GM18507 (cell line): ENCODE measurements around the gene DMD.
"Not testable (repeated sequence)": the region's sequence is repeated elsewhere in the genome, so short reads cannot be mapped to it uniquely, and the experiment has no call there.

Experiments used
- DNase-seq: peaks from one replicate; pipeline ENCODE4 v3.0.0; 2011; ENCODE audit warnings: low read depth; ENCODE audit not compliant: insufficient read length; ENCODE audit errors: extremely low spot score
- FAIRE-seq: peaks from 2 replicates; lab custom pipeline; 2011; peaks lifted over from hg19 to GRCh38; lab: Jason Lieb, UNC

Gene DMD

DNA sequence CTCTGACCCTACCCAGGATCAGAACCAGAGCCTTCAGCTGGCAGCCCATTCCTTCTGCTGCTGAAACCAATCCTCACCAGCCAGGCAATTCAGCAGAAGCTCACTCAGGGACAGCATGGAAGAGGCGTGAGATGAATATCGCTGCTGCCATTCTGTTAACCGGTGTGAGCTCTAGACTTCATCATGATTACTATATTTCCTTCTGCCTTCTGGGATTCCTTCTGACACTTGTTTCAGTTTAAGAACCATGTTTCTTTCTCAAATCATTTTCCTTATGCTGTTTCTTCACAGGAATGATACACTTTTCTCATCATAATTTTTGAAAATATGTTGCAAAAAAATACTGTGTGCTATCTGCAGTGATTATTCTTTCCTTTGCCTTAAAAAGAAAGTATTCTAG, 1666.2 kb downstream of the DMD start:
- FAIRE-seq (no peak), DNase-seq (no peak)

GRCh38 chrX:31543634-31544033, 1667.7 kb downstream of the DMD start:
- FAIRE-seq (no peak), DNase-seq (no peak)

DNA sequence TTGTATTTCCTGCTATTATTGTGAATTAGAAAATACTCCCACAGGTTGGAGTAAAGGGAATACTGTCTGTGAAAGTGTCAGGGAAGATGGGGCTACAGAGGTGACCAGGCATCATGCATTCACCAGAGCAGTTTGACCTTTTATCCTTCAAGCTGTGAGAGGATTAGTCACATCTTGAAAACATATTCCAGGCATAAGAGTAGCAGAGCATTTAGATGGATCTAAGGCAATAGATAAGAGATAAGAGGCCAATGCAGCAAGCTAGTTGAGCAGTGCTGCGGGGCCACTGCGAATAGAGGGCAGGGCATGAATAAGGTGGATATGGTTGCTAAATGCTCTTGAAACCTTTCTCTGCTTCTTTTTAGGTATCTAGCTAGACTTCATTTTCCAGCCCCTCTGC, 1668.8 kb downstream of the DMD start:
- no peak for FAIRE-seq

DNA sequence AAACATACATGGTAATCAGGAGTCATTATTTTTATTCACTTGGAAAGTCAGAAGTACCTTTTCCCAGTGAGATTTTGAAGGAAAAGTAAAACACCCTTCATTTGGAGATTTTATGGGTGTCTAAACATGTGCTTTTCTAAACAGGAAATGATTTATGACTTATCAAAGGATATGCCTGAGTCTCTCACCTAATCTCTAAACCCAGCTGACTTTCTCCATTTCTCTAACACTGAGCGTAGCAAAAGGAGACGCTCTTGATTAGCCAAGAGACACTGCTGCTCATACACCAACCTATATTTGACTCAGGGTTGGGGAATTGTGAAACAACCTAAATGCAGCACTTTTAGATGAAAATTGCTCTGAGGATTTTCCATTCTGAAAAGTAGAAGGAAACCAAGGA, 1671.0 kb downstream of the DMD start:
- DNase-seq (no peak), FAIRE-seq (no peak)

More for the DNA sequence above, 1668.8 kb downstream of the DMD start:
- DNase-seq, result no peak

GRCh38 chrX:31527455-31528126, 1683.8 kb downstream of the DMD start:
- no peak for DNase-seq
- no peak for FAIRE-seq

DNA sequence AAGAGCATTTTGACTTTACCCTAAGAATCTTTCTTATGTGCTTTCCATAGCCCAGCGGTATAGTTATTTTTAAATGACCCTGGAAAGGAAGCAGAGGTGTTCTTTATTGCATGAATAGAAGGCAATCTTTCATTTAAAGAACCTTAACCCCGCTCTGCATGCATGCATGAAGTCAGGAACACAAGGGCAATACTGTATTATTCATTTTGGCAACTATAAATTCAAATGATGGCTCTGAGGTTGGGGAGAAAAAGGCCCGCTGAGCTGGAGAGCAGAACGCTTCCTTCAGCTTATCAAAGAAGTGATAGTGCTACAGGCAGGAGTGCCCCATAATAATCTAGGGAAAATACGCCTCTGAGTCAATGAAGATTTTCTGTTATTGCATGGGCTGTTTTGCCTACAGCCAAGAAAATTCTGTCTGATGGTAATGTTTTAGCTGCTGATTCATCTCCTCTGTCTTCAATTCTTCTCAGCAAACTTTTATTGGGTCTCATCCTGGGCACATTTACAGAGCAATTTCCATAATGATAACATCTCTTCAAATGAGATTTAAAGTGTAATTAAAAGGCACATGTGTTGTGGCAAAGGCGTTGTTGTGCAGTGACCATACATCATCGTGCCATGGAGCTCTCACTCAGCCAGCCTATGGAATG, 1687.3 kb downstream of the DMD start:
- DNase-seq (no peak), FAIRE-seq (no peak)

- FAIRE-seq, result no peak
Measured at GRCh38 chrX:31522760-31523159, 1688.6 kb downstream of the DMD start.

GRCh38 chrX:31521941-31522340, 1689.4 kb downstream of the DMD start:
- no peak for FAIRE-seq
- no peak for DNase-seq

More at GRCh38 chrX:31522760-31523159, 1688.6 kb downstream of the DMD start:
- no peak for DNase-seq

- DNase-seq (no peak), FAIRE-seq (no peak)
Measured at GRCh38 chrX:31516527-31516926, 1694.8 kb downstream of the DMD start.

GRCh38 chrX:31508338-31508737, 1703.0 kb downstream of the DMD start:
- no peak for DNase-seq
- no peak for FAIRE-seq

DNA sequence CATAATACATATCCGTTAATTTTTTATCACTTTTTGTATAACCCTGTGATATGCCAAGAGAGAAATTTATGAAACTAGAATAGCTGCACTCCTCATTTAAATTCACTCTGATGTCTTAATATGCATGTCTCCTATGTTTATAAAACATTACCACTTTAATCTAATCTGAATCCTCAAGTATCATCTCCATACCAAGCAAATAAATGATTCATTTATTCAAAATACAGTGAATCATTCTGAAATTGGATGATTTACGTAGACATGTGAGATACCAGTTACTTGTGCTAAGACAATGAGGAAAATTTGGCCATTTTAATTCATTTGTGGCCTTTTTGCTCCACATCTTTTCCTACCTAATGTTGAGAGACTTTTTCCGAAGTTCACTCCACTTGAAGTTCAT, 1704.4 kb downstream of the DMD start:
- no peak for FAIRE-seq
- DNase-seq, result no peak

DNA sequence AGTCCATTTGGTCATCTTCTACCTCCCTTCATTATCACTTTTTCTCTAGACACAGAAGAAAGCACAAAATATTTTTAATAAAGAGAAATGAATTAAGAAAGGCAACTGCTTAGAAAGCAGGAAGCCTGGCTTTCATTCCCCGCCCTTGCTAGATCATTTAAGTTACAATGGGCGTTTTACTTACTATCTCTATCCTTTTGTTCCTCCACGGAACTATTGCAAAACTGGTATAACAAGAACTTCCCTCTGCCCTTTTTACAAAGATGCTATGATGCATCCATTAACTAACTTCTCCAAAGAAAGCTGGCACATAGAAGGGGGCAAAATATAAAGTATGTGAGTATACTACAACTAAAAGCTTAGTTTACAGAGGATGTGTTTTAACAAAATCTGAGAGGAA, 1705.0 kb downstream of the DMD start:
- FAIRE-seq, result no peak
- no peak for DNase-seq

- DNase-seq, result no peak
- no peak for FAIRE-seq
Measured at GRCh38 chrX:31500921-31501320, 1710.4 kb downstream of the DMD start.

- no peak for FAIRE-seq
Measured at GRCh38 chrX:31499109-31499508, 1712.2 kb downstream of the DMD start.

GRCh38 chrX:31497086-31497485, 1714.3 kb downstream of the DMD start:
- FAIRE-seq (no peak), DNase-seq (no peak)

More at GRCh38 chrX:31499109-31499508, 1712.2 kb downstream of the DMD start:
- no peak for DNase-seq

DNA sequence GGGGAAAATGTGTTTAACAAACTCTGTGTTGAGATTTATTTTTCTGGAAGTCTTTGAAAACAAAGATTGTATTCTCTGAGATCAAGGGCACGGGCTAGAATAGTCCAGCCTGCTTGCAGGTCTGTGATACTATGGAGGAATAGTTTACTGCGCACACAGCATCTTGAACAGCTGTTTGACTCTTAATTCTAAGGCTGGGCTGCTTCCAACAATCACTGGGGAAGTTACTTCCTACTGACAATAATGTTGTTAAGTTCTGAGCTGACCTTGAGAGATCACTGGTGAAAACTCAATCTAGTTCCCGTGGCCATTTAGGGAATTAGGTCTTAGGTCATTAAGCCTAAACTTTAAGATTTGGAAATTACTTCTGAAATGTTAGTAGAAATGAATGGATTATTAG, 1723.4 kb downstream of the DMD start:
- DNase-seq (no peak), FAIRE-seq (no peak)

- DNase-seq (no peak), FAIRE-seq (no peak)
Measured at GRCh38 chrX:31483336-31483735, 1728.0 kb downstream of the DMD start.

DNA sequence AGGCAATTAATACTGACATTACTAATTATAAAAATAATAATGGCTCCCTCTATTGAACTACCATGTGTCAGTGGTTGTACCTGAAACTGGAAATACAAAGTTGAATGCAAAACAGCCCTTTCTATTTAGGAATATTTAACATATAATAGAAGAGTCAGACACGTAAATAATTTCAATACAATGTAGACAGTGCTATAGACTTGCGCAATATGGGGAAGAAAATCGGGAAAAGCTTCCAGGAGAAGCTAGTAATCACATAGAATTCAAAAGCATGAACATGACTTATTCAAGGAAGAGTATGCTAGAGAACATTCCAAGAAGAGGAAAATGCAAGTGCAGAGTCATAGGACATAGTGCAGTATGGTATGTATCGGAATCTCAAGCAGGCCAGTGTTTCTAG, 1730.7 kb downstream of the DMD start:
- no peak for FAIRE-seq
- no peak for DNase-seq

- no peak for FAIRE-seq
- no peak for DNase-seq
Measured at GRCh38 chrX:31471229-31471628, 1740.1 kb downstream of the DMD start.

GRCh38 chrX:31470753-31471152, 1740.6 kb downstream of the DMD start:
- not testable (repeated sequence) for FAIRE-seq

DNA sequence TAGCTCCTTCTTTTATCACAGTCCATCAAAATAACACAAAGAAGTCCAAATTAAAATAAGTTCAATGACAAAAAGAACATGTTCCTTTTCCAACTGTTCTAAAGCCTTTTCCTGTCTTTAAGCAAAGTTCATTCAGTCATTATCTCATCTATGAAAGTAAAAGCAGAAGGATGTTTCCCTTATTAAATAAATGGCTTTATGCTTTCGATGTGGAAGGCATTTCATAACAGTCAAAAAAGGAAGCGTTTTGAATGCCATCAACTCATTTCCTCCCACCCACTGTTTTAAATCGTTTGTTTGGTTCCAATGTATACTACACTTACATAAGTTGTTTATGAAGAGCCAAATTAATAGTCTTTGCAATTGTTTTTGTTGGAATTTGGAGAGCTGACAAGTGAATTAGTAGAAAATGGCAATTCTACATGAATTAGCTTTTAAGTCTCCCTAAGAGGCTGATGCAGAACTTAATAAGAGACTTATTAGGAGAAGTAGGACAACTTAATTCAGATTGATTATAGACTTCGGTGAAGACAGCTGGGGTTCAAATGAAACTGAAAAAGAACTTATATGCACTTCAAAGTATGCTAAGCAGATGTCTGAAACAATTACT, 1746.9 kb downstream of the DMD start:
- FAIRE-seq (no peak), DNase-seq (no peak)

More at GRCh38 chrX:31470753-31471152, 1740.6 kb downstream of the DMD start:
- DNase-seq, result not testable (repeated sequence)
